AG10803 (cell line): ENCODE measurements around the gene MYO7B.

Experiments
- DNase-seq: peaks from one replicate; pipeline ENCODE4 v3.0.0; 2010; ENCODE audit warnings: low read depth
- H3K4me3 ChIP-seq: 2 replicates; pipeline ENCODE4 v1.5.1; 2011; ENCODE audit warnings: mild to moderate bottlenecking, low read length, control low read depth
- CTCF ChIP-seq: conservative IDR thresholded peaks from 2 replicates; pipeline ENCODE4 v1.5.1; 2011; ENCODE audit warnings: mild to moderate bottlenecking, low read length, control low read depth, inconsistent platforms

Gene MYO7B

GRCh38 chr2:127563458-127564428, 28.3 kb downstream of the MYO7B start:
- no peak for DNase-seq
- no peak overlapping the region for H3K4me3 ChIP-seq
- TF ChIP-seq CTCF, result no peak

GRCh38 chr2:127564429-127565260, 29.2 kb downstream of the MYO7B start:
- no peak for DNase-seq
- no peak for TF ChIP-seq CTCF
- no peak overlapping the region for H3K4me3 ChIP-seq

GRCh38 chr2:127565261-127566138, 30.0 kb downstream of the MYO7B start:
- no peak for DNase-seq
- no peak overlapping the region for H3K4me3 ChIP-seq
- no peak for TF ChIP-seq CTCF

- no peak for TF ChIP-seq CTCF
- no peak overlapping the region for H3K4me3 ChIP-seq
- no peak for DNase-seq
These were observed 30.6 kb downstream of the MYO7B start for GRCh38 chr2:127566139-127566417.

GRCh38 chr2:127566576-127566975, 31.1 kb downstream of the MYO7B start:
- DNase-seq, result no peak
- H3K4me3 ChIP-seq, result no peak overlapping the region
- TF ChIP-seq CTCF, result no peak

GRCh38 chr2:127567351-127567854, 31.9 kb downstream of the MYO7B start:
- H3K4me3 ChIP-seq, result no peak overlapping the region
- TF ChIP-seq CTCF, result no peak
- no peak for DNase-seq
